Nephron (organoid): ENCODE data around the gene DNAL4.
"Not testable (repeated sequence)": the region's sequence is repeated elsewhere in the genome, so short reads cannot be mapped to it uniquely, and the experiment has no call there.

ENCODE experiments used
- H3K27ac Mint-ChIP-seq, 3 experiments: 2 replicates each; pipeline ENCODE4 v1.8.0; 2020; ENCODE audit warnings: mixed read lengths in 3 of 3, mild to moderate bottlenecking in 2 of 3, moderate library complexity in 1 of 3
- H3K27me3 Mint-ChIP-seq: 2 replicates; pipeline ENCODE4 v1.8.0; 2021; ENCODE audit warnings: low read depth, mild to moderate bottlenecking, moderate library complexity, mixed read lengths
- H3K36me3 Mint-ChIP-seq: 2 replicates; pipeline ENCODE4 v1.8.0; 2020; ENCODE audit warnings: low read depth, mixed read lengths
- H3K4me1 Mint-ChIP-seq: 2 replicates; pipeline ENCODE4 v1.8.0; 2020; ENCODE audit warnings: mixed read lengths
- H3K4me3 Mint-ChIP-seq, 3 experiments: 2 replicates each; pipeline ENCODE4 v1.8.0; 2020; ENCODE audit warnings: mild to moderate bottlenecking in 3 of 3, mixed read lengths in 3 of 3, moderate library complexity in 2 of 3
- H3K9me3 Mint-ChIP-seq: 2 replicates; pipeline ENCODE4 v1.8.0; 2020; ENCODE audit warnings: mixed read lengths
- TF ChIP-seq, protein P1 (sequence below), 3 experiments: fragments of 200-600 bp; sonication (generic); IDR thresholded peaks; one replicate each; pipeline ENCODE4 v1.5.0; 2021; ENCODE audit warnings: antibody characterized with exemption in 3 of 3; ENCODE audit not compliant: unreplicated experiment in 3 of 3

DNAL4 gene

DNA sequence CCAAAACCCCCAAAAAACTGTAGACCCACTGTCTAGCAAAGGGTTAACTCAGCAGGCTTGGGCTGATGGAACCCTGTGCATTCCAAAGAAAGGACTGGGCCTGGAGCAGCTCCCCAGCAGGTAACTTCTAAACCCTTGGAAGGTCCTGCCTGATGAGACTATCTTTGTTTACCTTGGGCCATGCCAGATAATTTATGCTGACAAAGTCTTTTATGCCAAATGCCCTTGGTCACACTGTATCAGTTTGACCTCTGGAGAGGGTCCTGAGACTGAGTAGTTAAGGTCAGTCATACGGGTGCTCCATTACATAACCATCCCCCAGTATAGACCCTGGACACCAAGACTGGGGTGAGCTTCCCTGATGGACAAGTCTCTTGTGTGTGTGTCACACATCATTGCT, 21.9 kb upstream of the DNAL4 start:
- TF ChIP-seq, protein P1, sequence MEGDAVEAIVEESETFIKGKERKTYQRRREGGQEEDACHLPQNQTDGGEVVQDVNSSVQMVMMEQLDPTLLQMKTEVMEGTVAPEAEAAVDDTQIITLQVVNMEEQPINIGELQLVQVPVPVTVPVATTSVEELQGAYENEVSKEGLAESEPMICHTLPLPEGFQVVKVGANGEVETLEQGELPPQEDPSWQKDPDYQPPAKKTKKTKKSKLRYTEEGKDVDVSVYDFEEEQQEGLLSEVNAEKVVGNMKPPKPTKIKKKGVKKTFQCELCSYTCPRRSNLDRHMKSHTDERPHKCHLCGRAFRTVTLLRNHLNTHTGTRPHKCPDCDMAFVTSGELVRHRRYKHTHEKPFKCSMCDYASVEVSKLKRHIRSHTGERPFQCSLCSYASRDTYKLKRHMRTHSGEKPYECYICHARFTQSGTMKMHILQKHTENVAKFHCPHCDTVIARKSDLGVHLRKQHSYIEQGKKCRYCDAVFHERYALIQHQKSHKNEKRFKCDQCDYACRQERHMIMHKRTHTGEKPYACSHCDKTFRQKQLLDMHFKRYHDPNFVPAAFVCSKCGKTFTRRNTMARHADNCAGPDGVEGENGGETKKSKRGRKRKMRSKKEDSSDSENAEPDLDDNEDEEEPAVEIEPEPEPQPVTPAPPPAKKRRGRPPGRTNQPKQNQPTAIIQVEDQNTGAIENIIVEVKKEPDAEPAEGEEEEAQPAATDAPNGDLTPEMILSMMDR (IDR thresholded peaks at IDR 0.05; ENCODE audit: unreplicated experiment in 3 of 3) = no peak

GRCh38 chr22:38811241-38811640, 17.3 kb upstream of the DNAL4 start:
- peaks cover 21% of the 10 kb centered on the region for H3K9me3 Mint-ChIP-seq
- no peaks in the 10 kb centered on the region for H3K36me3 Mint-ChIP-seq
- H3K27me3 Mint-ChIP-seq = peaks cover 26% of the 10 kb centered on the region
- TF ChIP-seq, protein P1 (IDR thresholded peaks at IDR 0.05; ENCODE audit: unreplicated experiment in 3 of 3) = no peak
- no peak overlapping the region for H3K27ac Mint-ChIP-seq
- no peaks in the 10 kb centered on the region for H3K4me1 Mint-ChIP-seq
- H3K4me3 Mint-ChIP-seq = no peak overlapping the region

More for the DNA sequence above, 21.9 kb upstream of the DNAL4 start:
- Mint-ChIP-seq H3K27me3 (peaks cover 31% of the 10 kb centered on the region), H3K36me3 (no peaks in the 10 kb centered on the region), H3K27ac (no peak overlapping the region), H3K4me1 (no peaks in the 10 kb centered on the region), H3K9me3 (peaks cover 4% of the 10 kb centered on the region), H3K4me3 (no peak overlapping the region)

GRCh38 chr22:38805041-38805593, 11.2 kb upstream of the DNAL4 start:
- peaks cover 15% of the 10 kb centered on the region for H3K9me3 Mint-ChIP-seq
- peaks cover 35% of the 10 kb centered on the region for H3K27me3 Mint-ChIP-seq
- H3K36me3 Mint-ChIP-seq, H3K4me1 Mint-ChIP-seq, H3K4me3 Mint-ChIP-seq, H3K27ac Mint-ChIP-seq: not testable (repeated sequence)

GRCh38 chr22:38802671-38803121, 8.8 kb upstream of the DNAL4 start:
- H3K9me3 Mint-ChIP-seq = peaks cover 2% of the 10 kb centered on the region
- no peak overlapping the region for H3K4me3 Mint-ChIP-seq
- no peak overlapping the region for H3K27ac Mint-ChIP-seq
- H3K36me3 Mint-ChIP-seq = no peaks in the 10 kb centered on the region
- no peaks in the 10 kb centered on the region for H3K4me1 Mint-ChIP-seq
- TF ChIP-seq, protein P1 (IDR thresholded peaks at IDR 0.05; ENCODE audit: unreplicated experiment in 3 of 3) = no peak
- H3K27me3 Mint-ChIP-seq = peaks cover 48% of the 10 kb centered on the region

DNA sequence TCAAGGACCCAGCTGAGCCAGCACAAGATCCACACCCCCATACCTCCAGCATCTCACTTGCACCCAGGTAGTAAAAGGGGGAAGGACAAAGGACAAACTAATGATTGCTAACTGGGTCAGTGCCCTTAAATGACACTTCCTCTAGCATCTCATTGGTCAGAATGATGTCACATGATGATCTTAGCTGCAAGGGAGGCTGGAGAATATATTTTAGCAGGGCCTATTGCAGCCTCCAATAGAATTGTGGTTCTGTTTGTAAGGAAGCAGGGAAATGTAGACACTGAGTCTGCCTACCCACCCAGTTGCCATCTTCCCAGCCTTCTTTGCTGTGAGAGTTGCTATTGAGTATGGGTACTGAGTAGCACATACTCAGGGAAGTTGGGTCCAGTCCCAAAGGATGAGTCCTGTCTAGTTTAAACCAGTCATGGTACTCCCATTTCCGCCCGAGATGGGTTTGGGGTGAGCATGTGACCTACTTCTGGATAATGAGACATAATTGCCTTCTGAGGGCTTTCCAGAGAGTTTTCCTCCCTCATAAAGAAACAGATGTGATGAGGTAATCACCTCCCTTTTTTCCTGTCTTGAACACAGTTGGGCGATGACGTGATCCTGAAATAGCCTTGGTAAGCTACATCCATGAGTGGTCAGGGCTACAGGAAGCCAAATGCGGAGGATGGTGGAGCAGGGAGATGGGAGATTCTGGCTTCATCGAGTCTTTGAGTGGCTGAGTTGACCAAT, 5.5 kb upstream of the DNAL4 start:
- Mint-ChIP-seq H3K36me3 (no peaks in the 10 kb centered on the region), H3K27me3 (peaks cover 67% of the 10 kb centered on the region), H3K4me3 (no peak overlapping the region), H3K4me1 (peaks cover under 1% of the 10 kb centered on the region), H3K27ac (no peak overlapping the region), H3K9me3 (no peaks in the 10 kb centered on the region)
- TF ChIP-seq, protein P1 (IDR thresholded peaks at IDR 0.05; ENCODE audit: unreplicated experiment in 3 of 3) = no peak

DNA sequence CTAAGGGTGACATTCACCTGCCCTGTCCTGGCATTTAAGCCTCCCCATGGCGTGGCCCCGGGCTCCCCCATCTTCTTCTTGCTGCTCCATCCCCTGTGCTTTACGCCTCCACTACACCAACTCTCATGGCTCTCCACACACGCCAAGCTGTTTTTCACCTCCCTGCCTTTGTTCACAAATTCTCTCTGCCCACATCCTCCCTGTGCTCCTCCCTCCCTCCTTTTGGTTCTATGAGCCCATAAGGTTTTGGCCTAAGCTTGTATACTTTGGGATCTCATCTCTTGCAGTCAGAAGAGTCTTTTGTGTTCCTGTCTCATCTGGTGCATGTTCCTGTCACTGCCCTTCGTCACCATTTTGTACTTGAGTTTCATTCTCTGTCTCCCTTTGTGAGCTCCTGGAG, 4.6 kb upstream of the DNAL4 start:
- H3K27ac Mint-ChIP-seq = no peak overlapping the region

More for the DNA sequence above, 4.6 kb upstream of the DNAL4 start:
- Mint-ChIP-seq H3K4me1 (peaks cover 6% of the 10 kb centered on the region), H3K9me3 (no peaks in the 10 kb centered on the region), H3K4me3 (no peak overlapping the region), H3K27me3 (peaks cover 65% of the 10 kb centered on the region), H3K36me3 (no peaks in the 10 kb centered on the region)
- TF ChIP-seq, protein P1 (IDR thresholded peaks at IDR 0.05; ENCODE audit: unreplicated experiment in 3 of 3) = no peak
